Spleen (tissue), 11 donors: ENCODE data around the gene ENPEP. TPM values are rescaled to one million over a fixed set of nuclear protein-coding genes. Genes with fewer than 3 reads are reported as not detected.

Source experiments
- DNase-seq: peaks from one replicate; pipeline ENCODE4 v3.0.0-alpha.2; 2020
- H3K27ac ChIP-seq, 8 donors: fragments of 200-600 bp; sonication (generic) in 7 of 8; 1 replicate in 4 of 8; 2 replicates in 4 of 8; pipeline versions ENCODE4 v1.5.0 to v1.8.0; 2016 to 2021; ENCODE audit warnings: inconsistent platforms in 4 of 8, mild to moderate bottlenecking in 4 of 8, moderate library complexity in 1 of 8
- H3K27me3 ChIP-seq, 7 donors: fragments of 200-600 bp; sonication (generic) in 6 of 7; replicated peaks in 1 of 7; 1 replicate in 4 of 7; 2 replicates in 3 of 7; pipeline versions ENCODE4 v1.5.0 to v1.8.0; 2016 to 2021; ENCODE audit warnings: inconsistent platforms in 3 of 7, mild to moderate bottlenecking in 1 of 7
- H3K36me3 ChIP-seq, 6 donors: fragments of 200-600 bp; sonication (generic) in 5 of 6; 1 replicate in 4 of 6; 2 replicates in 2 of 6; pipeline versions ENCODE4 v1.5.0 to v1.8.0; 2016 to 2021; ENCODE audit warnings: inconsistent platforms in 2 of 6
- H3K4me1 ChIP-seq, 6 donors: fragments of 200-600 bp; sonication (generic) in 5 of 6; 1 replicate in 3 of 6; 2 replicates in 3 of 6; pipeline versions ENCODE4 v1.5.0 to v1.8.0; 2016 to 2021; ENCODE audit warnings: inconsistent platforms in 3 of 6
- H3K4me3 ChIP-seq, 8 donors: fragments of 200-600 bp; sonication (generic) in 7 of 8; 1 replicate in 4 of 8; 2 replicates in 4 of 8; pipeline versions ENCODE4 v1.5.0 to v1.8.0; 2016 to 2021; ENCODE audit warnings: inconsistent platforms in 4 of 8, mild to moderate bottlenecking in 4 of 8, moderate library complexity in 2 of 8
- H3K9me3 ChIP-seq, 8 donors: fragments of 200-600 bp; sonication (generic) in 7 of 8; 1 replicate in 4 of 8; 2 replicates in 4 of 8; pipeline versions ENCODE4 v1.5.0 to v1.8.0; 2016 to 2021; ENCODE audit warnings: inconsistent platforms in 4 of 8
- CTCF ChIP-seq, 11 experiments: fragments of 200-600 bp in 7 of 11; fragments of 450-650 bp in 4 of 11; sonication (generic) in 4 of 11; IDR thresholded peaks in 8 of 11; conservative IDR thresholded peaks in 3 of 11; 1 replicate in 7 of 11; 2 replicates in 4 of 11; pipeline versions ENCODE4 v1.4.0 to v1.8.0; 2016 to 2021; ENCODE audit warnings: antibody characterized with exemption in 11 of 11, inconsistent platforms in 4 of 11, mild to moderate bottlenecking in 1 of 11
- POLR2A ChIP-seq, 3 donors: fragments of 450-650 bp; IDR thresholded peaks; one replicate each; pipeline ENCODE4 v1.5.1; 2017; ENCODE audit warnings: antibody characterized with exemption in 3 of 3, mild to moderate bottlenecking in 1 of 3
- POLR2AphosphoS5 ChIP-seq, 3 donors: sonication (generic); formaldehyde crosslinking; IDR thresholded peaks; one replicate each; pipeline ENCODE4 v1.5.1; 2017; ENCODE audit warnings: antibody characterized with exemption in 3 of 3
- WGBS, 5 donors: extraction: QIAGEN DNeasy Blood & Tissue Kit in 3 of 5; methylation state at CpG; one replicate each; pipeline versions ENCODE4 v1.1.5 to v1.1.7; 2013 to 2018; 5-methylcytosine and 5-hydroxymethylcytosine counted together
- intact Hi-C: fragments of 100-400 bp; cut with DNase I; formaldehyde crosslinking; loops from one replicate; pipeline ENCODE4 v1.15.0; 2023; ENCODE audit warnings: low total_unique reads
- polyA plus RNA-seq, 3 donors: library from polyadenylated mRNA; stranded (reverse); fragments of 200-250 nt; gene quantifications; one replicate each; pipeline ENCODE4 v1.2.1, GENCODE V29; 2013
- total RNA-seq, 7 donors: library from RNA; depleted of rRNA in 3 of 7; stranded (reverse); fragments of >200 nt in 3 of 7; fragmentation: NEBNext Ultra II Directional in 4 of 7; extraction: Animal tissue kit (Norgen Biotek cat#: 25700) in 4 of 7; gene quantifications; one replicate each; pipeline versions ENCODE4 v1.1.0 to v1.2.1, GENCODE V29; 2016 to 2021
- donor health status: healthy with polysubstance abuse.
- donor health status: DM: no; HTN: no; CAD: no; lungs with moderate emphysema.
- donor health status: DM: no; HTN: no; CAD: no.
- donor health status: Bipolar disorder and iron deficiency.
- donor health status: healthy.
- donor health status: DM: no; HTN: no; CAD: no.
- donor health status: DM: yes; HTN: yes; CAD: no.

ENPEP gene
- total and polyA plus RNA-seq, 10 donors: 1.8 to 48.3 (median 30.3) TPM

- no peak overlapping the region for H3K4me3 ChIP-seq
- intact Hi-C loops: no loop called here
- TF ChIP-seq POLR2A (IDR thresholded peaks at IDR 0.05) (no peak), CTCF (IDR thresholded peaks at IDR 0.05 in 8 of 11, conservative IDR thresholded peaks at IDR 0.05 in 3 of 11) (peak in 3 of 11 experiments; percentile 6 to 27 (median 13))
Observed at GRCh38 chr4:110586131-110586850, 110.3 kb downstream of the ENPEP start.

GRCh38 chr4:110587666-110588285 lies 111.8 kb downstream of the ENPEP start:
- no peak for TF ChIP-seq POLR2A (IDR thresholded peaks at IDR 0.05)
- TF ChIP-seq CTCF (IDR thresholded peaks at IDR 0.05 in 8 of 11, conservative IDR thresholded peaks at IDR 0.05 in 3 of 11): no peak
- TF ChIP-seq POLR2AphosphoS5 (IDR thresholded peaks at IDR 0.05): no peak
- 88 to 94% (median 90%) methylated on average over 33 to 36 of the region's 36 CpGs for WGBS, 5 donors
- Histone ChIP-seq H3K27ac (no peak overlapping the region), H3K4me3 (no peak overlapping the region), H3K9me3 (no peaks in the 10 kb centered on the region), H3K27me3 (peaks cover 0 to 20% (median 0%) of the 10 kb centered on the region in 7 donors), H3K36me3 (no peaks in the 10 kb centered on the region), H3K4me1 (no peaks in the 10 kb centered on the region)
- intact Hi-C loops: no loop called here
- no peak for DNase-seq

More at GRCh38 chr4:110586131-110586850, 110.3 kb downstream of the ENPEP start:
- Histone ChIP-seq H3K27ac (no peak overlapping the region), H3K27me3 (peaks cover 0 to 25% (median 0%) of the 10 kb centered on the region in 7 donors), H3K4me1 (no peaks in the 10 kb centered on the region), H3K9me3 (no peaks in the 10 kb centered on the region), H3K36me3 (no peaks in the 10 kb centered on the region)
- DNase-seq: no peak
- WGBS, 5 donors: 21 to 25% (median 22%) methylated on average over 7 of the region's 7 CpGs

GRCh38 chr4:110589297-110589696 lies 113.3 kb downstream of the ENPEP start:
- no peak overlapping the region for H3K4me3 ChIP-seq
- intact Hi-C loops: no loop called here
- TF ChIP-seq CTCF (IDR thresholded peaks at IDR 0.05 in 8 of 11, conservative IDR thresholded peaks at IDR 0.05 in 3 of 11) (no peak), POLR2A (IDR thresholded peaks at IDR 0.05) (no peak), POLR2AphosphoS5 (IDR thresholded peaks at IDR 0.05) (no peak)
- no peaks in the 10 kb centered on the region for H3K9me3 ChIP-seq
- no peak for DNase-seq
- H3K27me3 ChIP-seq: peaks cover 0 to 19% (median 0%) of the 10 kb centered on the region in 7 donors
- no peak overlapping the region for H3K27ac ChIP-seq
- H3K4me1 ChIP-seq: no peaks in the 10 kb centered on the region
- no peaks in the 10 kb centered on the region for H3K36me3 ChIP-seq

GRCh38 chr4:110595583-110595982 lies 119.6 kb downstream of the ENPEP start:
- no peak for TF ChIP-seq CTCF (IDR thresholded peaks at IDR 0.05 in 8 of 11, conservative IDR thresholded peaks at IDR 0.05 in 3 of 11)
- no peak for TF ChIP-seq POLR2A (IDR thresholded peaks at IDR 0.05)
- TF ChIP-seq POLR2AphosphoS5 (IDR thresholded peaks at IDR 0.05): no peak
- H3K27me3 ChIP-seq: peaks cover 0 to 6% (median 0%) of the 10 kb centered on the region in 7 donors
- H3K4me1 ChIP-seq: no peaks in the 10 kb centered on the region
- H3K36me3 ChIP-seq: no peaks in the 10 kb centered on the region
- intact Hi-C loops: no loop called here
- H3K9me3 ChIP-seq: peaks cover 0 to 20% (median 13%) of the 10 kb centered on the region in 8 donors
- no peak for DNase-seq
- H3K4me3 ChIP-seq: no peak overlapping the region
- 76 to 96% (median 79%) methylated on average over 1 of the region's 1 CpG for WGBS, 5 donors
- no peak overlapping the region for H3K27ac ChIP-seq
